GM12878 (cell line): ENCODE measurements around the gene ZMAT3. TPM values are rescaled to one million over a fixed set of nuclear protein-coding genes. Genes with fewer than 3 reads are reported as not detected.
A peak's percentile ranks its signal among the peaks of the same experiment; 100 is the strongest.

Experiments used
- ATF7 ChIP-seq: fragments of 450-650 bp; IDR thresholded peaks from 2 replicates; pipeline ENCODE4 v1.6.1; 2016; ENCODE audit warnings: low read depth, mild to moderate bottlenecking
- CBX5 ChIP-seq: sonication (generic); IDR thresholded peaks from 2 replicates; pipeline ENCODE4 v1.6.1; 2016; ENCODE audit warnings: low read depth, moderate library complexity, mild to moderate bottlenecking, inconsistent platforms
- CHD2 ChIP-seq: IDR thresholded peaks from 2 replicates; pipeline ENCODE4 v1.6.1; 2011; ENCODE audit warnings: low read depth, low read length, improper control_type of control experiment, borderline replicate concordance
- ETV6 ChIP-seq, 2 experiments: fragments of 450-650 bp in 1 of 2; IDR thresholded peaks in 1 of 2; conservative IDR thresholded peaks in 1 of 2; 2 replicates each; pipeline ENCODE4 v1.6.1; 2014; ENCODE audit warnings: antibody characterized with exemption in 1 of 2, borderline replicate concordance in 1 of 2, low read depth in 1 of 2, mild to moderate bottlenecking in 1 of 2, moderate library complexity in 1 of 2
- FOXM1 ChIP-seq: IDR thresholded peaks from 2 replicates; pipeline ENCODE4 v1.6.1; 2012; ENCODE audit warnings: low read depth, mild to moderate bottlenecking, inconsistent platforms, low read length, moderate library complexity
- JUND ChIP-seq: IDR thresholded peaks from 2 replicates; pipeline ENCODE4 v1.6.1; 2012; ENCODE audit warnings: low read depth, mild to moderate bottlenecking, low read length, improper control_type of control experiment, moderate library complexity
- NFYB ChIP-seq: IDR thresholded peaks from 2 replicates; pipeline ENCODE4 v1.6.1; 2011; ENCODE audit warnings: low read depth, mild to moderate bottlenecking, low read length, improper control_type of control experiment, moderate library complexity; ENCODE audit not compliant: insufficient read depth
- NR2F1 ChIP-seq: fragments of 450-650 bp; conservative IDR thresholded peaks from 2 replicates; pipeline ENCODE4 v1.6.1; 2017; ENCODE audit warnings: mild to moderate bottlenecking
- PAX5 ChIP-seq: IDR thresholded peaks from 2 replicates; pipeline ENCODE4 v1.6.1; 2011; ENCODE audit warnings: low read depth, low read length, borderline replicate concordance
- RB1 ChIP-seq: fragments of 450-650 bp; formaldehyde crosslinking; IDR thresholded peaks from 2 replicates; pipeline ENCODE4 v1.6.1; 2017; ENCODE audit warnings: mild to moderate bottlenecking, borderline replicate concordance
- RELB ChIP-seq: fragments of 450-650 bp; IDR thresholded peaks from 2 replicates; pipeline ENCODE4 v1.6.1; 2017; ENCODE audit warnings: low read depth, mild to moderate bottlenecking, moderate library complexity
- RFX5 ChIP-seq: IDR thresholded peaks from 2 replicates; pipeline ENCODE4 v1.6.1; 2011; ENCODE audit warnings: low read depth, low read length, improper control_type of control experiment
- SMARCA5 ChIP-seq: fragments of 450-650 bp; IDR thresholded peaks from 2 replicates; pipeline ENCODE4 v1.6.1; 2017; ENCODE audit warnings: mild to moderate bottlenecking
- YY1 ChIP-seq: IDR thresholded peaks from 2 replicates; pipeline ENCODE4 v1.6.1; 2011; ENCODE audit warnings: low read depth, mild to moderate bottlenecking, low read length
- ZNF207 ChIP-seq: fragments of 450-650 bp; IDR thresholded peaks from 2 replicates; pipeline ENCODE4 v1.6.1; 2014; ENCODE audit warnings: antibody characterized with exemption, mild to moderate bottlenecking, borderline replicate concordance
- polyA plus RNA-seq, 11 experiments: library from polyadenylated mRNA; depleted of rRNA in 4 of 11; unstranded in 6 of 11; stranded (reverse) in 5 of 11; fragments of >200 nt; fragmentation: Nextera tagmentation in 4 of 11; fragmentation: Illumina TruSeq in 1 of 11; extraction: Ambion mirVana in 4 of 11; extraction: Trizol in 1 of 11; gene quantifications; 1 replicate in 1 of 11; 2 replicates in 10 of 11; pipeline versions ENCODE4 v1.2.1 to v1.2.3, GENCODE V29; 2011 to 2016; ENCODE audit warnings: inconsistent platforms in 2 of 11, missing spikeins in 2 of 11, low read depth in 1 of 11
- total RNA-seq, 4 experiments: library from RNA; depleted of rRNA in 3 of 4; stranded (reverse); fragments of >200 nt in 3 of 4; fragmentation: Illumina TruSeq in 1 of 4; extraction: Trizol in 1 of 4; gene quantifications; 2 replicates each; pipeline versions ENCODE4 v1.2.1 to v1.2.3, GENCODE V29; 2013 to 2021
- TF ChIP-seq, protein P1 (sequence below): IDR thresholded peaks from 2 replicates; pipeline ENCODE4 v1.6.1; 2012; ENCODE audit warnings: low read length, inconsistent platforms
- TF ChIP-seq, protein P2 (sequence below): fragments of 450-650 bp; IDR thresholded peaks from 2 replicates; pipeline ENCODE4 v1.6.1; 2017; ENCODE audit warnings: mild to moderate bottlenecking, moderate library complexity

ZMAT3 gene
- total and polyA plus RNA-seq, 10 of the 15 experiments (the other 5 are each of a cell fraction or from before 2014, with no cell fraction given) = 6.2 to 55.9 (median 25.8) TPM

- TF ChIP-seq RELB (no peak; the same call in 1 of the 2 replicates), CHD2 (no peak), YY1 (peak; percentile 40; the same call in 1 of the 2 replicates), PAX5 (no peak), NFYB (no peak), FOXM1 (peak; percentile 84), NR2F1 (peak; percentile 14; the same call in 1 of the 2 replicates), SMARCA5 (peak; percentile 72; the same call in 1 of the 2 replicates), JUND (no peak), RFX5 (no peak), RB1 (peak; percentile 60; the same call in 1 of the 2 replicates), CBX5 (0 out of 2 replicates have a peak, but pooled peaks have one; percentile 30), ATF7 (0 out of 2 replicates have a peak, but pooled peaks have one; percentile 35), ETV6 (conservative IDR thresholded peaks at IDR 0.05 in 1 of 2, IDR thresholded peaks at IDR 0.05 in 1 of 2; ENCODE audit: borderline replicate concordance in 1 of 2, low read depth in 1 of 2) (no peak; a peak in 1 of 4 replicates), ZNF207 (no peak)
- TF ChIP-seq, protein P1, sequence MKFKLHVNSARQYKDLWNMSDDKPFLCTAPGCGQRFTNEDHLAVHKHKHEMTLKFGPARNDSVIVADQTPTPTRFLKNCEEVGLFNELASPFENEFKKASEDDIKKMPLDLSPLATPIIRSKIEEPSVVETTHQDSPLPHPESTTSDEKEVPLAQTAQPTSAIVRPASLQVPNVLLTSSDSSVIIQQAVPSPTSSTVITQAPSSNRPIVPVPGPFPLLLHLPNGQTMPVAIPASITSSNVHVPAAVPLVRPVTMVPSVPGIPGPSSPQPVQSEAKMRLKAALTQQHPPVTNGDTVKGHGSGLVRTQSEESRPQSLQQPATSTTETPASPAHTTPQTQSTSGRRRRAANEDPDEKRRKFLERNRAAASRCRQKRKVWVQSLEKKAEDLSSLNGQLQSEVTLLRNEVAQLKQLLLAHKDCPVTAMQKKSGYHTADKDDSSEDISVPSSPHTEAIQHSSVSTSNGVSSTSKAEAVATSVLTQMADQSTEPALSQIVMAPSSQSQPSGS = peak; percentile 50; the same call in 1 of the 2 replicates
- TF ChIP-seq, protein P2, sequence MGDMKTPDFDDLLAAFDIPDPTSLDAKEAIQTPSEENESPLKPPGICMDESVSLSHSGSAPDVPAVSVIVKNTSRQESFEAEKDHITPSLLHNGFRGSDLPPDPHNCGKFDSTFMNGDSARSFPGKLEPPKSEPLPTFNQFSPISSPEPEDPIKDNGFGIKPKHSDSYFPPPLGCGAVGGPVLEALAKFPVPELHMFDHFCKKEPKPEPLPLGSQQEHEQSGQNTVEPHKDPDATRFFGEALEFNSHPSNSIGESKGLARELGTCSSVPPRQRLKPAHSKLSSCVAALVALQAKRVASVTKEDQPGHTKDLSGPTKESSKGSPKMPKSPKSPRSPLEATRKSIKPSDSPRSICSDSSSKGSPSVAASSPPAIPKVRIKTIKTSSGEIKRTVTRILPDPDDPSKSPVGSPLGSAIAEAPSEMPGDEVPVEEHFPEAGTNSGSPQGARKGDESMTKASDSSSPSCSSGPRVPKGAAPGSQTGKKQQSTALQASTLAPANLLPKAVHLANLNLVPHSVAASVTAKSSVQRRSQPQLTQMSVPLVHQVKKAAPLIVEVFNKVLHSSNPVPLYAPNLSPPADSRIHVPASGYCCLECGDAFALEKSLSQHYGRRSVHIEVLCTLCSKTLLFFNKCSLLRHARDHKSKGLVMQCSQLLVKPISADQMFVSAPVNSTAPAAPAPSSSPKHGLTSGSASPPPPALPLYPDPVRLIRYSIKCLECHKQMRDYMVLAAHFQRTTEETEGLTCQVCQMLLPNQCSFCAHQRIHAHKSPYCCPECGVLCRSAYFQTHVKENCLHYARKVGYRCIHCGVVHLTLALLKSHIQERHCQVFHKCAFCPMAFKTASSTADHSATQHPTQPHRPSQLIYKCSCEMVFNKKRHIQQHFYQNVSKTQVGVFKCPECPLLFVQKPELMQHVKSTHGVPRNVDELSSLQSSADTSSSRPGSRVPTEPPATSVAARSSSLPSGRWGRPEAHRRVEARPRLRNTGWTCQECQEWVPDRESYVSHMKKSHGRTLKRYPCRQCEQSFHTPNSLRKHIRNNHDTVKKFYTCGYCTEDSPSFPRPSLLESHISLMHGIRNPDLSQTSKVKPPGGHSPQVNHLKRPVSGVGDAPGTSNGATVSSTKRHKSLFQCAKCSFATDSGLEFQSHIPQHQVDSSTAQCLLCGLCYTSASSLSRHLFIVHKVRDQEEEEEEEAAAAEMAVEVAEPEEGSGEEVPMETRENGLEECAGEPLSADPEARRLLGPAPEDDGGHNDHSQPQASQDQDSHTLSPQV = peak; percentile 63; the same call in 1 of the 2 replicates
These were observed 56.0 kb downstream of the ZMAT3 start (continued) for GRCh38 chr3:179015551-179016020.
